Testis (tissue), 3 donors: ENCODE data around the gene KLHL15. TPM values are rescaled to one million over a fixed set of nuclear protein-coding genes. Genes with fewer than 3 reads are reported as not detected.
"Not testable (repeated sequence)": the region's sequence is repeated elsewhere in the genome, so short reads cannot be mapped to it uniquely, and the experiment has no call there.

Source experiments
- DNase-seq: peaks from one replicate; pipeline ENCODE4 v3.0.0-alpha.2; 2019
- H3K27ac ChIP-seq, 2 donors: fragments of 200-600 bp; sonication (generic); one replicate each; pipeline ENCODE4 v1.5.1; 2019
- H3K27me3 ChIP-seq: fragments of 200-600 bp; sonication (generic); one replicate; pipeline ENCODE4 v1.5.1; 2019
- H3K36me3 ChIP-seq: fragments of 200-600 bp; sonication (generic); one replicate; pipeline ENCODE4 v1.5.1; 2017; ENCODE audit warnings: low read depth; ENCODE audit errors: missing control alignments
- H3K4me1 ChIP-seq: fragments of 200-600 bp; sonication (generic); one replicate; pipeline ENCODE4 v1.5.1; 2019
- H3K4me3 ChIP-seq, 2 donors: fragments of 200-600 bp; sonication (generic); one replicate each; pipeline ENCODE4 v1.5.1; 2017 to 2019
- H3K9me3 ChIP-seq: fragments of 200-600 bp; sonication (generic); one replicate; pipeline ENCODE4 v1.5.1; 2017
- POLR2A ChIP-seq: fragments of 450-650 bp; IDR thresholded peaks from one replicate; pipeline ENCODE4 v1.6.1; 2017; ENCODE audit warnings: antibody characterized with exemption, mild to moderate bottlenecking, moderate library complexity
- WGBS, 2 donors: methylation state at CpG; one replicate each; pipeline ENCODE4 v1.1.5; 2018; 5-methylcytosine and 5-hydroxymethylcytosine counted together
- intact Hi-C: fragments of 100-400 bp; cut with DNase I; formaldehyde crosslinking; loops from one replicate; pipeline ENCODE4 v1.15.1; 2023; ENCODE audit warnings: low total_unique reads
- polyA plus RNA-seq: library from polyadenylated mRNA; stranded (reverse); fragments of 350-450 nt; fragmentation: Illumina TruSeq; extraction: RNeasy Lipid Tissue Mini Kit (QIAGEN cat#74804); gene quantifications from one replicate; pipeline ENCODE4 v1.2.3, GENCODE V29; 2014; ENCODE audit warnings: low read depth, low replicate concordance; ENCODE audit not compliant: insufficient read depth
- total RNA-seq, 2 donors: library from RNA; depleted of rRNA; stranded (reverse); fragments of >200 nt; gene quantifications; one replicate each; pipeline ENCODE4 v1.2.3, GENCODE V29; 2016
- TF ChIP-seq, protein P1 (sequence below), 3 experiments: fragments of 450-650 bp in 2 of 3; fragments of 200-600 bp in 1 of 3; sonication (generic) in 1 of 3; IDR thresholded peaks; one replicate each; pipeline ENCODE4 v1.5.1; 2016 to 2019; ENCODE audit warnings: antibody characterized with exemption in 3 of 3, mild to moderate bottlenecking in 2 of 3, moderate library complexity in 1 of 3

Gene KLHL15
- total and polyA plus RNA-seq, 3 donors from 2014 or later: 31.5 to 83.4 (median 82.4) TPM

DNA sequence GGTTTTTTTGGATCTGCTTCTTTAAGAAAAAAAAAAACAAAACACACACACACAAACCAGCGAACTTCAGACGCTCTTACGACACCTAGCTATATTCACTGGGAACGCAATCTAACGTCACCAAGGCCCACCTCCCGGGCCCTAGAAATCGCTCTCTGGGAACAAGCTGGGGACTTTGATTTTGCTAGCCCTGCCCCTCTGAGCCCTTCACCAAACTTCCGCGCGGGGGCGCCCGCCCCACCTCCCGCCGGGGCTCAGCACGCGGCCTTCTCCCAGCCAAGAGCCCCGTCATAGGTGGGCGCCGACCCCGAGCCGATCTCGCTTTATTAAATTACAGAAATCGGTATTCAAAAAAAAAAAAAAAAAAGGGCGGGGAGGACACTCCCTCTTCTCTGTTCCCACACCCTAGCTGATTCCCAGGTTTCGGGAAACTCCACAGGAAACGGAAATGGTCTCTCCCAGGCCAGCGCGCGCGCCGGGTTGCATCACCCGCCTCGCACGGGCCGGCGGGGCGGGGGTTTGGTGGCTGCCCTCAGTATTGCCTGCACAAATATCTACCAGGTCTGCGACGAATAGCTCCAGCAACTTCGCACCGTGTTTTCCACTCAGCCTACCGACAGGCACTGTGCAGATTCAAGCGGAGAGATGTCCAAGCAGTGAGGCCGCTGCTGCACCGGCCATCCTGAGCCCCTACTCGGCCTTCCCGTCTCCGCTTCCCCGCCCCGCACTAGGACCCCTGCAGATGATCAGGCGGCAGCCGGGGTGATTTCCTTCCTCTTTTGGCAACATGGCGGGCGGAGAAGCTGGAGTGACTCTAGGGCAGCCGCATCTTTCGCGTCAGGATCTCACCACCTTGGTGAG is 27.4 kb upstream of the KLHL15 start, which contains the start of gene EIF2S3:
TSS of gene EIF2S3 (plus strand) at position 775 of the 861 bp plus-strand sequence. CDS start at position 788, 13 bp downstream.
- Histone ChIP-seq H3K27me3 (no peaks in the 10 kb centered on the region), H3K36me3 (no peaks in the 10 kb centered on the region), H3K9me3 (no peaks in the 10 kb centered on the region), H3K4me1 (no peaks in the 10 kb centered on the region), H3K27ac (peak within 1 kb of the TSS; percentile 79 to 88), H3K4me3 (peak within 1 kb of the TSS; percentile 66 to 76)
- intact Hi-C loops: no loop called here
- WGBS, 2 donors: 0 to 1% methylated on average over 19 to 55 of the region's 57 CpGs
- DNase-seq: peak; percentile 89
- no peak for TF ChIP-seq POLR2A
- TF ChIP-seq, protein P1, sequence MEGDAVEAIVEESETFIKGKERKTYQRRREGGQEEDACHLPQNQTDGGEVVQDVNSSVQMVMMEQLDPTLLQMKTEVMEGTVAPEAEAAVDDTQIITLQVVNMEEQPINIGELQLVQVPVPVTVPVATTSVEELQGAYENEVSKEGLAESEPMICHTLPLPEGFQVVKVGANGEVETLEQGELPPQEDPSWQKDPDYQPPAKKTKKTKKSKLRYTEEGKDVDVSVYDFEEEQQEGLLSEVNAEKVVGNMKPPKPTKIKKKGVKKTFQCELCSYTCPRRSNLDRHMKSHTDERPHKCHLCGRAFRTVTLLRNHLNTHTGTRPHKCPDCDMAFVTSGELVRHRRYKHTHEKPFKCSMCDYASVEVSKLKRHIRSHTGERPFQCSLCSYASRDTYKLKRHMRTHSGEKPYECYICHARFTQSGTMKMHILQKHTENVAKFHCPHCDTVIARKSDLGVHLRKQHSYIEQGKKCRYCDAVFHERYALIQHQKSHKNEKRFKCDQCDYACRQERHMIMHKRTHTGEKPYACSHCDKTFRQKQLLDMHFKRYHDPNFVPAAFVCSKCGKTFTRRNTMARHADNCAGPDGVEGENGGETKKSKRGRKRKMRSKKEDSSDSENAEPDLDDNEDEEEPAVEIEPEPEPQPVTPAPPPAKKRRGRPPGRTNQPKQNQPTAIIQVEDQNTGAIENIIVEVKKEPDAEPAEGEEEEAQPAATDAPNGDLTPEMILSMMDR (IDR thresholded peaks at IDR 0.05): peak; percentile 32 to 51 (median 48)

GRCh38 chrX:24050522-24051318 is 23.7 kb upstream of the KLHL15 start:
- H3K27me3 ChIP-seq, H3K27ac ChIP-seq, intact Hi-C loops, H3K9me3 ChIP-seq, H3K36me3 ChIP-seq, H3K4me3 ChIP-seq, H3K4me1 ChIP-seq: not testable (repeated sequence)
- DNase-seq: peak; percentile 71
- WGBS, 2 donors: 73 to 100% methylated on average over 1 to 25 of the region's 26 CpGs

DNA sequence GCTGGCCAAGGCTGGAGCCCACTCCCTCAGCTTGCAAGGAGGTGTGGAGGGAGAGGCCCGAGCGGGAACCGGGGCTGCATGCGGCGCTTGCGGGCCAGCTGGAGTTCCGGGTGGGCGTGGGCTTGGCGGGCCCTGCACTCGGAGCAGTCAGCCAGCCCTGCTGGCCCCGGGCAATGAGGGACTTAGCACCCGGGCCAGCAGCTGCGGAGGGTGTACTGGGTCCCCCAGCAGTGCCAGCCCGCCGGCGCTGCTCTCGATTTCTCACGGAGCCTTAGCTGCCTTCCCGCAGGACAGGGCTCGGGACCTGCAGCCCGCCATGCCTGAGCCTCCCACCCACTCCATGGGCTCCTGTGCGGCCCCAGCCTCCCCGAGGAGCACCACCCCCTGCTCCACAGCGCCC is 22.7 kb upstream of the KLHL15 start:
- DNase-seq, H3K27ac ChIP-seq, H3K27me3 ChIP-seq, H3K4me1 ChIP-seq, intact Hi-C loops, H3K9me3 ChIP-seq, H3K4me3 ChIP-seq, H3K36me3 ChIP-seq: not testable (repeated sequence)
- WGBS, 2 donors: 80% methylated on average over 1 of the region's 24 CpGs; no CpG with 5 or more reads in 1 of the 2 donors

DNA sequence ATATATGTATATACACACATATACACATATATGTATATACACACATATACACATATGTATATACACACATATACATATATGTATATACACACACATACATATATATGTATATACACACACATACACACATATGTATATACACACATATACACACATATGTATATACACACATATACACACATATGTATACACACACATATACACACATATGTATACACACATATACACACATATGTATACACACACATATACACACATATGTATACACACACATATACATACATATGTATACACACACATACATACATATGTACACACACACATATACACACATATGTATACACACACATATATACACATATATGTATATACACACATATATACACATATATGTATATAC is 19.1 kb upstream of the KLHL15 start:
- H3K4me1 ChIP-seq, H3K9me3 ChIP-seq, H3K4me3 ChIP-seq, H3K36me3 ChIP-seq, intact Hi-C loops, H3K27me3 ChIP-seq, H3K27ac ChIP-seq, DNase-seq: not testable (repeated sequence)

DNA sequence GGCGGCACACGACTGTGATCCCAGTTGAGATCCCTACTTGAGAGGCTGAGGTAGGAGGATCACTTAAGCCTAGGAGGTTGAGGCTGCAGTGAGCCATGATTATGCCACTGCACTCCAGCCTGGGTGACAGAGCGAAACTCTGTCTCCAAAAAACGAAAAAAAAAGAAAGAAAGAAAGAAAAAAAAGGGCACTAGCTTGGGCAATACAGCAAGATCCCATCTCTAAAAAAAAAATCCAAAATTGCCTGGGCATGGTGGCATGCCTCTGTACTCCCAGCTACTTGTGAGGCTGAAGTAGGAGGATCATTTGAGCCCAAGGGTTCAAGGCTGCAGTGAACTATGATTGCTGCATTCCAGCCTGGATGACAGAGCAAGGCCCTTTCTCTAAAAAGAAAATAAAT is 10.7 kb upstream of the KLHL15 start:
- H3K4me3 ChIP-seq: no peak overlapping the region
- H3K36me3 ChIP-seq: no peaks in the 10 kb centered on the region
- H3K27me3 ChIP-seq: no peaks in the 10 kb centered on the region

GRCh38 chrX:24034485-24034884 is 7.5 kb upstream of the KLHL15 start:
- no peak for DNase-seq
- Histone ChIP-seq H3K4me1 (no peaks in the 10 kb centered on the region), H3K36me3 (no peaks in the 10 kb centered on the region), H3K9me3 (no peaks in the 10 kb centered on the region), H3K4me3 (no peak overlapping the region), H3K27ac (no peak overlapping the region), H3K27me3 (no peaks in the 10 kb centered on the region)
- intact Hi-C loops: no loop called here
- no peak for TF ChIP-seq POLR2A
- TF ChIP-seq, protein P1 (IDR thresholded peaks at IDR 0.05): no peak
- WGBS, 2 donors: 70 to 81% methylated on average over 4 to 5 of the region's 5 CpGs

More for the DNA sequence above, 10.7 kb upstream of the KLHL15 start:
- H3K9me3 ChIP-seq: no peaks in the 10 kb centered on the region
- no peak overlapping the region for H3K27ac ChIP-seq
- WGBS, 2 donors: 88% methylated on average over 4 of the region's 4 CpGs; no CpG with 5 or more reads in 1 of the 2 donors
- H3K4me1 ChIP-seq: no peaks in the 10 kb centered on the region
- intact Hi-C loops: no loop called here
- no peak for DNase-seq
- TF ChIP-seq, protein P1 (IDR thresholded peaks at IDR 0.05): no peak
- TF ChIP-seq POLR2A: no peak
